ENCODE results near the gene ZG16.

- no peak for TF ChIP-seq CREB1 (IDR thresholded peaks at IDR 0.05; ENCODE audit: low read depth)
- no peak for TF ChIP-seq REST (IDR thresholded peaks at IDR 0.05; ENCODE audit: low read depth)
- no peak for TF ChIP-seq RAD21 (IDR thresholded peaks at IDR 0.05; ENCODE audit: low read depth)
- TF ChIP-seq EP300 (IDR thresholded peaks at IDR 0.05; ENCODE audit: borderline replicate concordance) = no peak
- no peak for TF ChIP-seq TCF12 (IDR thresholded peaks at IDR 0.05; ENCODE audit: low read depth)
- TF ChIP-seq ZBTB7A (IDR thresholded peaks at IDR 0.05; ENCODE audit: low read depth) = no peak
Measured at GRCh38 chr16:29743475-29743826, 34.6 kb upstream of the ZG16 start.
